ENCODE results near the gene FAM200C. TPM values are rescaled to one million over a fixed set of nuclear protein-coding genes. Genes with fewer than 3 reads are reported as not detected.
A peak's percentile ranks its signal among the peaks of the same experiment; 100 is the strongest.

Gene FAM200C
- total RNA-seq, 1 experiment from 2014 or later, result 4.2 TPM

- no peak for DNase-seq (ENCODE audit: low read depth, low spot score)
- RAD21 ChIA-PET (ENCODE audit: low non-redundant PET in 1 of 2, low total read pairs in 2 of 2, uncharacterized antibody in 2 of 2, unreplicated experiment in 2 of 2), result interaction anchor here in 1 of 2 experiments (0.7 kb wide), 1 partner anchor 29 kb away, joined by 3 read pairs; no protein-coding TSS in a partner anchor
- ATAC-seq, result peak; percentile 1; the same call in 1 of the 2 replicates
- TF ChIP-seq ZBTB33 (IDR thresholded peaks at IDR 0.05; ENCODE audit: extremely low read depth, insufficient replicate concordance, low read length) (no peak), EZH2 (IDR thresholded peaks at IDR 0.05) (no peak), CBX3 (IDR thresholded peaks at IDR 0.05; ENCODE audit: low read depth) (no peak), JUND (IDR thresholded peaks at IDR 0.05) (no peak), POLR2A (IDR thresholded peaks at IDR 0.05; ENCODE audit: borderline replicate concordance, extremely low read depth, insufficient read depth, insufficient read length) (no peak), YY1 (IDR thresholded peaks at IDR 0.05; ENCODE audit: extremely low read depth, insufficient replicate concordance, low read depth, low read length) (no peak), POLR2AphosphoS5 (IDR thresholded peaks at IDR 0.05; ENCODE audit: low read depth, low read length) (no peak), EGR1 (IDR thresholded peaks at IDR 0.05; ENCODE audit: low read depth) (no peak), ZFX (IDR thresholded peaks at IDR 0.05) (no peak)
- BruUV-seq (replicated peaks), result no TSS peak
- intact Hi-C loops (cut with micrococcal nuclease), result no loop called here
- POLR2A ChIA-PET, result interaction anchor here (0.7 to 1.0 kb wide), 2 partner anchors 19 to 1102 kb away, joined by 3 read pairs; no protein-coding TSS in a partner anchor
- Histone ChIP-seq H3K4me3 (replicated peaks in 1 of 2; ENCODE audit: low read depth in 1 of 2, low read length in 2 of 2) (peak overlapping the region; percentile 85 to 93), H3K36me3 (ENCODE audit: control insufficient read depth in 1 of 2, insufficient read depth in 2 of 2, low read length in 2 of 2) (peaks cover 9 to 21% of the 10 kb centered on the region in 2 experiments; a peak in 3 of 4 replicates), H3K9me2 (ENCODE audit: insufficient read depth) (no peaks in the 10 kb centered on the region), H3K9me3 (ENCODE audit: control insufficient read depth in 1 of 2, insufficient read depth in 1 of 2, low read depth in 1 of 2, low read length in 2 of 2) (no peaks in the 10 kb centered on the region), H3K9ac (ENCODE audit: low read length) (peak overlapping the region; percentile 78), H3K27me3 (ENCODE audit: insufficient read depth, low read length) (no peaks in the 10 kb centered on the region), H3K79me2 (ENCODE audit: insufficient read depth, low read length) (peaks cover 55% of the 10 kb centered on the region), H3K4me1 (ENCODE audit: control insufficient read depth in 1 of 2, insufficient read depth in 2 of 2, low read length in 2 of 2) (peaks cover 8 to 27% of the 10 kb centered on the region in 2 experiments; a peak in 3 of 4 replicates), H4K20me1 (ENCODE audit: insufficient read depth) (0 out of 2 replicates have a peak, but pooled peaks cover 3% of the 10 kb centered on the region), H2AFZ (ENCODE audit: low read depth, low read length, poor library complexity, severe bottlenecking) (peak overlapping the region; percentile 44), H3K27ac (ENCODE audit: low read depth, low read length) (peak overlapping the region; percentile 50; the same call in 1 of the 2 replicates), H3K4me2 (ENCODE audit: low read length) (peak overlapping the region; percentile 89)
- CTCF ChIA-PET, result interaction anchor here (0.7 to 2.2 kb wide), 2 partner anchors 19 to 838 kb away, joined by 3 to 21 read pairs; no protein-coding TSS in a partner anchor
Measured at GRCh38 chr5:160419458-160420330, 19.8 kb upstream of the FAM200C start.
